ENCODE data around the gene TNK1. TPM values are rescaled to one million over a fixed set of nuclear protein-coding genes. Genes with fewer than 3 reads are reported as not detected.

The TNK1 gene
- total and polyA plus RNA-seq, 2 donors (not counting 3 experiments of a cell fraction or from before 2014, with no cell fraction given), result 0.22 to 0.58 TPM

GRCh38 chr17:7417056-7417655 lies 36.3 kb downstream of the TNK1 start:
- intact Hi-C loops (cut with micrococcal nuclease) (no loop called here), dilution Hi-C loops (cut with MboI; ENCODE audit: extremely low pct_ligation_motif_present, low sequenced_read_pairs) (no loop called here)
- CTCF ChIA-PET, result interaction anchor here (1.2 to 2.2 kb wide), 2 partner anchors 13 to 61 kb away, joined by 5 to 6 read pairs; partner anchors contain the start of gene TMEM256
- no peak for TF ChIP-seq EZH2 (IDR thresholded peaks at IDR 0.05; ENCODE audit: borderline replicate concordance, low read depth, low read length, severe bottlenecking)
- TF ChIP-seq POLR2AphosphoS5 (IDR thresholded peaks at IDR 0.05; ENCODE audit: insufficient read depth, low read depth, low read length), result no peak
- TF ChIP-seq MAX (IDR thresholded peaks at IDR 0.05; ENCODE audit: insufficient read depth, insufficient read length), result no peak
- TF ChIP-seq MYC (IDR thresholded peaks at IDR 0.05; ENCODE audit: low read depth, low read length), result no peak
- no peak for TF ChIP-seq FOS (IDR thresholded peaks at IDR 0.05; ENCODE audit: borderline replicate concordance, insufficient read depth, low read length)
- TF ChIP-seq JUN (IDR thresholded peaks at IDR 0.05; ENCODE audit: borderline replicate concordance, insufficient read depth, insufficient read length, low read depth), result no peak
- no peak for TF ChIP-seq GATA2 (IDR thresholded peaks at IDR 0.05; ENCODE audit: insufficient read depth, insufficient read length, low read depth, low read length)
- no peak for TF ChIP-seq POLR2A (IDR thresholded peaks at IDR 0.05; ENCODE audit: low read depth, low read length)
- TF ChIP-seq CTCF (IDR thresholded peaks at IDR 0.05; ENCODE audit: extremely low read depth in 1 of 2, insufficient read depth in 1 of 2, low read depth in 1 of 2, low read length in 2 of 2), result no peak
- Histone ChIP-seq H2AFZ (ENCODE audit: low read depth, low read length) (no peak overlapping the region), H3K9me3 (replicated peaks; ENCODE audit: control insufficient read depth, insufficient read depth, low read length) (no peaks in the 10 kb centered on the region), H3K4me1 (ENCODE audit: control insufficient read depth, extremely low read depth, insufficient read depth, low read length) (no peaks in the 10 kb centered on the region), H3K9me1 (replicated peaks; ENCODE audit: control insufficient read depth, extremely low read depth, insufficient read depth, low read length) (no peaks in the 10 kb centered on the region), H3K9ac (replicated peaks; ENCODE audit: extremely low read depth, insufficient read depth, low read length) (no peak overlapping the region), H3K79me2 (ENCODE audit: control insufficient read depth, insufficient read depth, low read length) (no peaks in the 10 kb centered on the region), H3K36me3 (ENCODE audit: control insufficient read depth in 2 of 2, extremely low read depth in 1 of 2, insufficient read depth in 2 of 2, low read length in 2 of 2) (peaks cover 0 to 2% of the 10 kb centered on the region in 2 experiments), H3K27me3 (ENCODE audit: control insufficient read depth in 2 of 2, insufficient read depth in 2 of 2, low read length in 2 of 2) (no peaks in the 10 kb centered on the region), H4K20me1 (replicated peaks; ENCODE audit: control insufficient read depth, extremely low read depth, insufficient read depth, low read length) (no peaks in the 10 kb centered on the region), H3K4me3 (replicated peaks in 1 of 3; ENCODE audit: insufficient read depth in 1 of 3, low read depth in 1 of 3, low read length in 3 of 3) (no peak overlapping the region), H3K4me2 (ENCODE audit: insufficient read depth, low read length) (no peak overlapping the region), H3K27ac (ENCODE audit: insufficient read depth, low read depth, low read length) (no peak overlapping the region)
- POLR2A ChIA-PET, result no interaction called here
- DNase-seq (ENCODE audit: low read depth, low spot score) (no peak), FAIRE-seq (no peak)
- BruUV-seq (replicated peaks), result no TSS peak
